PC-3 (cell line): ENCODE results near the gene CHRNA3. TPM values are rescaled to one million over a fixed set of nuclear protein-coding genes. Genes with fewer than 3 reads are reported as not detected.

Experiments
- ATAC-seq: fragments of 200-7000 bp; cut with Tn5 transposase; 2 replicates; pipeline ENCODE4 v1.9.1; 2020; ENCODE audit warnings: mild to moderate bottlenecking, moderate library complexity
- BruUV-seq: library from RNA; stranded (reverse); fragments of 400-500 nt; replicated peaks from 2 replicates; lab custom pipeline; 2021; lab: Mats Ljungman, UMichigan
- CTCF ChIA-PET: fragments of 300-600 bp; sonication (Branson Sonifier 250); formaldehyde crosslinking; loops from one replicate; lab custom pipeline; 2022; ENCODE audit warnings: antibody characterized with exemption; lab: Charles Lee
- POLR2A ChIA-PET: fragments of 300-600 bp; sonication (Branson Sonifier 250); formaldehyde crosslinking; loops from one replicate; lab custom pipeline; 2022; ENCODE audit warnings: antibody characterized with exemption; ENCODE audit not compliant: unreplicated experiment; lab: Charles Lee
- DNase-seq: peaks from one replicate; pipeline ENCODE4 v3.0.0-alpha.2; 2015
- H2AFZ ChIP-seq: fragments of 300-600 bp; sonication (generic); 2 replicates; pipeline ENCODE4 v1.6.0; 2016; ENCODE audit warnings: antibody characterized with exemption, low read length
- H3F3A ChIP-seq: fragments of 300-600 bp; sonication (generic); one replicate; pipeline ENCODE4 v1.6.0; 2017; ENCODE audit warnings: antibody characterized with exemption, low read length, control low read depth, mild to moderate bottlenecking; ENCODE audit not compliant: unreplicated experiment
- H3K27ac ChIP-seq: fragments of 300-600 bp; sonication (generic); 2 replicates; pipeline ENCODE4 v1.5.1; 2016; ENCODE audit warnings: mild to moderate bottlenecking, low read length
- H3K27me3 ChIP-seq: fragments of 300-600 bp; sonication (generic); 2 replicates; pipeline ENCODE4 v1.6.1; 2016; ENCODE audit warnings: low read length, mixed read lengths
- H3K36me3 ChIP-seq: fragments of 300-600 bp; sonication (generic); 2 replicates; pipeline ENCODE4 v1.6.1; 2016; ENCODE audit warnings: low read depth, mixed run types, low read length, mixed read lengths
- H3K4me1 ChIP-seq: fragments of 300-600 bp; sonication (generic); 2 replicates; pipeline ENCODE4 v1.5.1; 2016; ENCODE audit warnings: low read length; ENCODE audit not compliant: insufficient read depth
- H3K4me2 ChIP-seq: fragments of 300-600 bp; sonication (generic); 2 replicates; pipeline ENCODE4 v1.6.0; 2016; ENCODE audit warnings: low read length
- H3K4me3 ChIP-seq: fragments of 300-600 bp; sonication (generic); 2 replicates; pipeline ENCODE4 v1.5.1; 2016; ENCODE audit warnings: mild to moderate bottlenecking, low read length, mixed read lengths
- H3K79me2 ChIP-seq: fragments of 300-600 bp; sonication (generic); 2 replicates; pipeline ENCODE4 v1.6.1; 2017; ENCODE audit warnings: low read length, mixed read lengths
- H3K9ac ChIP-seq: fragments of 300-600 bp; sonication (generic); 2 replicates; pipeline ENCODE4 v1.6.0; 2016; ENCODE audit warnings: mild to moderate bottlenecking, low read length
- H3K9me2 ChIP-seq: fragments of 300-600 bp; sonication (generic); replicated peaks from 2 replicates; pipeline ENCODE4 v1.6.1; 2016; ENCODE audit warnings: mixed run types, low read length, mixed read lengths
- H3K9me3 ChIP-seq: fragments of 300-600 bp; sonication (generic); 2 replicates; pipeline ENCODE4 v1.6.1; 2016; ENCODE audit warnings: low read length, mixed read lengths
- H4K20me1 ChIP-seq: fragments of 300-600 bp; sonication (generic); 2 replicates; pipeline ENCODE4 v1.6.1; 2016; ENCODE audit warnings: low read length, mixed read lengths
- CTCF ChIP-seq: fragments of 300-600 bp; sonication (generic); conservative IDR thresholded peaks from 2 replicates; pipeline ENCODE4 v1.5.1; 2017; ENCODE audit warnings: antibody characterized with exemption, low read depth, mild to moderate bottlenecking, low read length
- EZH2 ChIP-seq: fragments of 300-600 bp; sonication (generic); IDR thresholded peaks from one replicate; pipeline ENCODE4 v1.6.1; 2017; ENCODE audit warnings: antibody characterized with exemption, mild to moderate bottlenecking, low read length; ENCODE audit not compliant: unreplicated experiment
- EZH2phosphoT487 ChIP-seq: fragments of 300-600 bp; sonication (generic); IDR thresholded peaks from 2 replicates; pipeline ENCODE4 v1.6.1; 2018; ENCODE audit warnings: mild to moderate bottlenecking, antibody characterized with exemption, low read length, borderline replicate concordance
- intact Hi-C: fragments of 100-400 bp; cut with micrococcal nuclease; formaldehyde crosslinking; loops from 2 replicates; pipeline ENCODE4 v1.9.0; 2023
- total RNA-seq: library from RNA; depleted of rRNA; stranded (reverse); fragments of >200 nt; gene quantifications from 2 replicates; pipeline ENCODE4 v1.2.3, GENCODE V29; 2014

Gene CHRNA3
- total RNA-seq, 1 experiment from 2014 or later: not detected

GRCh38 chr15:78625606-78626280 is 4.9 kb upstream of the CHRNA3 start:
- ChIA-PET POLR2A (no interaction called here), CTCF (no interaction called here)
- H3K4me1 ChIP-seq: no peaks in the 10 kb centered on the region
- no peaks in the 10 kb centered on the region for H3K9me2 ChIP-seq
- no peaks in the 10 kb centered on the region for H4K20me1 ChIP-seq
- no peaks in the 10 kb centered on the region for H3K36me3 ChIP-seq
- no peak overlapping the region for H3K4me3 ChIP-seq
- H3K9me3 ChIP-seq: no peaks in the 10 kb centered on the region
- intact Hi-C loops: no loop called here
- no peak overlapping the region for H3K4me2 ChIP-seq
- H3K79me2 ChIP-seq: no peaks in the 10 kb centered on the region
- no TSS peak for BruUV-seq
- ATAC-seq (no peak), DNase-seq (no peak)
- TF ChIP-seq CTCF (no peak), EZH2 (no peak), EZH2phosphoT487 (no peak)
- no peaks in the 10 kb centered on the region for H3F3A ChIP-seq
- H3K27me3 ChIP-seq: peaks cover 27% of the 10 kb centered on the region
- H2AFZ ChIP-seq: no peak overlapping the region
- H3K27ac ChIP-seq: no peak overlapping the region
- H3K9ac ChIP-seq: no peak overlapping the region

- TF ChIP-seq EZH2 (no peak), EZH2phosphoT487 (no peak), CTCF (no peak)
- ATAC-seq: no peak
- Histone ChIP-seq H3K9me3 (no peaks in the 10 kb centered on the region), H3K4me1 (no peaks in the 10 kb centered on the region), H3K36me3 (no peaks in the 10 kb centered on the region), H3F3A (no peaks in the 10 kb centered on the region), H3K9me2 (no peaks in the 10 kb centered on the region), H4K20me1 (no peaks in the 10 kb centered on the region), H2AFZ (no peak overlapping the region), H3K4me2 (no peak overlapping the region), H3K9ac (no peak overlapping the region), H3K27me3 (peaks cover 33% of the 10 kb centered on the region), H3K79me2 (no peaks in the 10 kb centered on the region), H3K27ac (no peak overlapping the region), H3K4me3 (no peak overlapping the region)
- intact Hi-C loops: no loop called here
- CTCF ChIA-PET: no interaction called here
- no TSS peak for BruUV-seq
- POLR2A ChIA-PET: no interaction called here
- no peak for DNase-seq
These were observed 4.1 kb upstream of the CHRNA3 start for GRCh38 chr15:78624651-78625590.
